ENCODE measurements around the gene ANXA11. TPM values are rescaled to one million over a fixed set of nuclear protein-coding genes. Genes with fewer than 3 reads are reported as not detected.

Gene ANXA11
- total and polyA plus RNA-seq, 9 of the 15 experiments (the other 6 are each of a cell fraction or from before 2014, with no cell fraction given), result 43.6 to 212 (median 109) TPM

DNA sequence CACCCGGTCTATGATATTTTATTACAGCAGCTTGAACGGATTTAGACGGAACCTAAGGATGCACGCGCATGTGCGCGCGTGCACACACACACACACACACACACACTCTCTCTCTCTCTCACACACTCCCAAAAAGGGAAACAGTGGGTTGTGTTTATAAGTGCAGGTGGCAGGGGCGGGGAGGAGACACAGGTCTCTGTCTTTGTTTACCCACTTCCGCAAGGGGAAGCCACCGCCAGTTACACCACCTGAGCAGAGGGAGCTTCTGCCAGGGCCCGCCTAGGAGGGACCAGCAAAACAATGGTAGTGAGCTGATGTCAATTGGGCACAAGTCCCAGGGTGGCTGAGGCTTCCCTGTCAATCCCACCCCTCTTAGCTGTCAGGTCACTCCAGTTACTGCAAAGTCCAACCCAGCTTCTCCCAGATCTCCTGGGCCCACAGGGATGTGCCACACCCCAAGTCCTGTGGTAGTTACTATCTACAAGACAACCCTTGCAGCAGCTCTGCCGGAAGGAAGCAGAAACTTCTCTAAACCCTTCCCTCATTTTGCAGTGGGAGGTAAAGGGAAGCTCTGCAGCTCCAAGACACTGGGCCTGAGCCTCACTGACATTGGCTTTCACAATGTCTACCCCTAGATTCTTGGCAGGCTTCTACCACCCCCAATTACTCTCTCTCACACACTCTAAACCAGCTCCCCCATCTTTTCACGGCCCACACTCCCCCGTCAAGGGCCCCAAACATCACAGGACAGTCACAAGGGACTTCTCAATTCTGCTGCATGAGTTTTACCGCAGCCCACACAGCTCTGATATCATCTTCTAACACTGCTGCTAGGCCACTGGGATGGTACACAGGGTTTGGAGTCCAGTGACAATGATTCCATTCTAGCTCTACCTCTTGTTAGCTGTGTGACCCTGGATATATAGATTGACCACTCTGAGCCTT is 17.6 kb downstream of the ANXA11 start (continued):
- TF ChIP-seq, protein P1, sequence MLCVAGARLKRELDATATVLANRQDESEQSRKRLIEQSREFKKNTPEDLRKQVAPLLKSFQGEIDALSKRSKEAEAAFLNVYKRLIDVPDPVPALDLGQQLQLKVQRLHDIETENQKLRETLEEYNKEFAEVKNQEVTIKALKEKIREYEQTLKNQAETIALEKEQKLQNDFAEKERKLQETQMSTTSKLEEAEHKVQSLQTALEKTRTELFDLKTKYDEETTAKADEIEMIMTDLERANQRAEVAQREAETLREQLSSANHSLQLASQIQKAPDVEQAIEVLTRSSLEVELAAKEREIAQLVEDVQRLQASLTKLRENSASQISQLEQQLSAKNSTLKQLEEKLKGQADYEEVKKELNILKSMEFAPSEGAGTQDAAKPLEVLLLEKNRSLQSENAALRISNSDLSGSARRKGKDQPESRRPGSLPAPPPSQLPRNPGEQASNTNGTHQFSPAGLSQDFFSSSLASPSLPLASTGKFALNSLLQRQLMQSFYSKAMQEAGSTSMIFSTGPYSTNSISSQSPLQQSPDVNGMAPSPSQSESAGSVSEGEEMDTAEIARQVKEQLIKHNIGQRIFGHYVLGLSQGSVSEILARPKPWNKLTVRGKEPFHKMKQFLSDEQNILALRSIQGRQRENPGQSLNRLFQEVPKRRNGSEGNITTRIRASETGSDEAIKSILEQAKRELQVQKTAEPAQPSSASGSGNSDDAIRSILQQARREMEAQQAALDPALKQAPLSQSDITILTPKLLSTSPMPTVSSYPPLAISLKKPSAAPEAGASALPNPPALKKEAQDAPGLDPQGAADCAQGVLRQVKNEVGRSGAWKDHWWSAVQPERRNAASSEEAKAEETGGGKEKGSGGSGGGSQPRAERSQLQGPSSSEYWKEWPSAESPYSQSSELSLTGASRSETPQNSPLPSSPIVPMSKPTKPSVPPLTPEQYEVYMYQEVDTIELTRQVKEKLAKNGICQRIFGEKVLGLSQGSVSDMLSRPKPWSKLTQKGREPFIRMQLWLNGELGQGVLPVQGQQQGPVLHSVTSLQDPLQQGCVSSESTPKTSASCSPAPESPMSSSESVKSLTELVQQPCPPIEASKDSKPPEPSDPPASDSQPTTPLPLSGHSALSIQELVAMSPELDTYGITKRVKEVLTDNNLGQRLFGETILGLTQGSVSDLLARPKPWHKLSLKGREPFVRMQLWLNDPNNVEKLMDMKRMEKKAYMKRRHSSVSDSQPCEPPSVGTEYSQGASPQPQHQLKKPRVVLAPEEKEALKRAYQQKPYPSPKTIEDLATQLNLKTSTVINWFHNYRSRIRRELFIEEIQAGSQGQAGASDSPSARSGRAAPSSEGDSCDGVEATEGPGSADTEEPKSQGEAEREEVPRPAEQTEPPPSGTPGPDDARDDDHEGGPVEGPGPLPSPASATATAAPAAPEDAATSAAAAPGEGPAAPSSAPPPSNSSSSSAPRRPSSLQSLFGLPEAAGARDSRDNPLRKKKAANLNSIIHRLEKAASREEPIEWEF (CRISPR knock-in tag; IDR thresholded peaks at IDR 0.05), result no peak
- TF ChIP-seq ZNF3 (CRISPR knock-in tag; IDR thresholded peaks at IDR 0.05) (no peak), ZNF354B (CRISPR knock-in tag; IDR thresholded peaks at IDR 0.05) (no peak), SAFB2 (IDR thresholded peaks at IDR 0.05; ENCODE audit: borderline replicate concordance, low read depth, low read length, severe bottlenecking) (no peak), SUPT5H (IDR thresholded peaks at IDR 0.05) (no peak), FOXJ2 (tag; IDR thresholded peaks at IDR 0.05) (peak; percentile 81), ZNF707 (CRISPR knock-in tag; conservative IDR thresholded peaks at IDR 0.05) (no peak), BCOR (IDR thresholded peaks at IDR 0.05) (peak; percentile 92), ZZZ3 (IDR thresholded peaks at IDR 0.05) (no peak), KHSRP (IDR thresholded peaks at IDR 0.05) (no peak)
- TF ChIP-seq, protein P2, sequence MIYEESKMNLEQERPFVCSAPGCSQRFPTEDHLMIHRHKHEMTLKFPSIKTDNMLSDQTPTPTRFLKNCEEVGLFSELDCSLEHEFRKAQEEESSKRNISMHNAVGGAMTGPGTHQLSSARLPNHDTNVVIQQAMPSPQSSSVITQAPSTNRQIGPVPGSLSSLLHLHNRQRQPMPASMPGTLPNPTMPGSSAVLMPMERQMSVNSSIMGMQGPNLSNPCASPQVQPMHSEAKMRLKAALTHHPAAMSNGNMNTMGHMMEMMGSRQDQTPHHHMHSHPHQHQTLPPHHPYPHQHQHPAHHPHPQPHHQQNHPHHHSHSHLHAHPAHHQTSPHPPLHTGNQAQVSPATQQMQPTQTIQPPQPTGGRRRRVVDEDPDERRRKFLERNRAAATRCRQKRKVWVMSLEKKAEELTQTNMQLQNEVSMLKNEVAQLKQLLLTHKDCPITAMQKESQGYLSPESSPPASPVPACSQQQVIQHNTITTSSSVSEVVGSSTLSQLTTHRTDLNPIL (CRISPR knock-in tag; IDR thresholded peaks at IDR 0.05), result no peak
- TF ChIP-seq, protein P3, sequence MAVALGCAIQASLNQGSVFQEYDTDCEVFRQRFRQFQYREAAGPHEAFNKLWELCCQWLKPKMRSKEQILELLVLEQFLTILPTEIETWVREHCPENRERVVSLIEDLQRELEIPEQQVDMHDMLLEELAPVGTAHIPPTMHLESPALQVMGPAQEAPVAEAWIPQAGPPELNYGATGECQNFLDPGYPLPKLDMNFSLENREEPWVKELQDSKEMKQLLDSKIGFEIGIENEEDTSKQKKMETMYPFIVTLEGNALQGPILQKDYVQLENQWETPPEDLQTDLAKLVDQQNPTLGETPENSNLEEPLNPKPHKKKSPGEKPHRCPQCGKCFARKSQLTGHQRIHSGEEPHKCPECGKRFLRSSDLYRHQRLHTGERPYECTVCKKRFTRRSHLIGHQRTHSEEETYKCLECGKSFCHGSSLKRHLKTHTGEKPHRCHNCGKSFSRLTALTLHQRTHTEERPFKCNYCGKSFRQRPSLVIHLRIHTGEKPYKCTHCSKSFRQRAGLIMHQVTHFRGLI (CRISPR knock-in tag; IDR thresholded peaks at IDR 0.05), result no peak; the same call in 1 of the 2 replicates
- TF ChIP-seq, protein P4, sequence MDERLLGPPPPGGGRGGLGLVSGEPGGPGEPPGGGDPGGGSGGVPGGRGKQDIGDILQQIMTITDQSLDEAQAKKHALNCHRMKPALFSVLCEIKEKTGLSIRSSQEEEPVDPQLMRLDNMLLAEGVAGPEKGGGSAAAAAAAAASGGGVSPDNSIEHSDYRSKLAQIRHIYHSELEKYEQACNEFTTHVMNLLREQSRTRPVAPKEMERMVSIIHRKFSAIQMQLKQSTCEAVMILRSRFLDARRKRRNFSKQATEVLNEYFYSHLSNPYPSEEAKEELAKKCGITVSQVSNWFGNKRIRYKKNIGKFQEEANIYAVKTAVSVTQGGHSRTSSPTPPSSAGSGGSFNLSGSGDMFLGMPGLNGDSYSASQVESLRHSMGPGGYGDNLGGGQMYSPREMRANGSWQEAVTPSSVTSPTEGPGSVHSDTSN (CRISPR knock-in tag; IDR thresholded peaks at IDR 0.05; ENCODE audit: low read depth), result no peak
- TF ChIP-seq, protein P4 (tag; conservative IDR thresholded peaks at IDR 0.05; ENCODE audit: low read depth), result no peak
- TF ChIP-seq, protein P5, sequence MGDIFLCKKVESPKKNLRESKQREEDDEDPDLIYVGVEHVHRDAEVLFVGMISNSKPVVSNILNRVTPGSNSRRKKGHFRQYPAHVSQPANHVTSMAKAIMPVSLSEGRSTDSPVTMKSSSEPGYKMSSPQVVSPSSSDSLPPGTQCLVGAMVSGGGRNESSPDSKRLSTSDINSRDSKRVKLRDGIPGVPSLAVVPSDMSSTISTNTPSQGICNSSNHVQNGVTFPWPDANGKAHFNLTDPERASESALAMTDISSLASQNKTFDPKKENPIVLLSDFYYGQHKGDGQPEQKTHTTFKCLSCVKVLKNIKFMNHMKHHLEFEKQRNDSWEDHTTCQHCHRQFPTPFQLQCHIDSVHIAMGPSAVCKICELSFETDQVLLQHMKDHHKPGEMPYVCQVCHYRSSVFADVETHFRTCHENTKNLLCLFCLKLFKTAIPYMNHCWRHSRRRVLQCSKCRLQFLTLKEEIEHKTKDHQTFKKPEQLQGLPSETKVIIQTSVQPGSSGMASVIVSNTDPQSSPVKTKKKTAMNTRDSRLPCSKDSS (IDR thresholded peaks at IDR 0.05; ENCODE audit: low read depth, partially characterized antibody), result no peak

All from K562 (cell line).